ENCODE results near the gene CACNA1G. TPM values are rescaled to one million over a fixed set of nuclear protein-coding genes. Genes with fewer than 3 reads are reported as not detected.

The CACNA1G gene
- total RNA-seq, 3 donors from 2014 or later (not counting 1 experiment from before 2014, with no cell fraction given) = not detected

- Mint-ChIP-seq H3K27ac (no peak overlapping the region), H3K36me3 (no peaks in the 10 kb centered on the region), H3K4me3 (no peak overlapping the region), H3K9me3 (no peaks in the 10 kb centered on the region), H3K27me3 (ENCODE audit: low read depth in 2 of 2) (peaks cover 0 to 7% of the 10 kb centered on the region in 2 donors), H3K4me1 (no peaks in the 10 kb centered on the region)
- intact Hi-C loops (cut with micrococcal nuclease) = no loop called here
- Histone ChIP-seq H3K27me3 (ENCODE audit: control insufficient read depth, insufficient read depth, low read length) (no peaks in the 10 kb centered on the region), H3K4me3 (ENCODE audit: low read length) (no peak overlapping the region), H3K36me3 (ENCODE audit: control insufficient read depth, insufficient read depth, low read length) (no peaks in the 10 kb centered on the region), H3K27ac (ENCODE audit: low read length) (no peak overlapping the region), H3K9me3 (ENCODE audit: control insufficient read depth, insufficient read depth, low read length) (no peaks in the 10 kb centered on the region), H3K4me1 (ENCODE audit: control insufficient read depth, insufficient read depth, low read length) (no peaks in the 10 kb centered on the region)
- TF ChIP-seq CTCF (IDR thresholded peaks at IDR 0.05) = no peak
- 47% methylated on average over 4 of the region's 5 CpGs for WGBS (ENCODE audit: insufficient coverage)
- ATAC-seq (no peak), DNase-seq (no peak)
Observed at GRCh38 chr17:50598487-50598886, 38.0 kb downstream of the CACNA1G start.

GRCh38 chr17:50599606-50600005, 39.1 kb downstream of the CACNA1G start:
- Histone ChIP-seq H3K4me3 (ENCODE audit: low read length) (no peak overlapping the region), H3K4me1 (ENCODE audit: control insufficient read depth, insufficient read depth, low read length) (no peaks in the 10 kb centered on the region), H3K36me3 (ENCODE audit: control insufficient read depth, insufficient read depth, low read length) (no peaks in the 10 kb centered on the region), H3K9me3 (ENCODE audit: control insufficient read depth, insufficient read depth, low read length) (no peaks in the 10 kb centered on the region), H3K27me3 (ENCODE audit: control insufficient read depth, insufficient read depth, low read length) (no peaks in the 10 kb centered on the region), H3K27ac (ENCODE audit: low read length) (no peak overlapping the region)
- intact Hi-C loops (cut with micrococcal nuclease) = no loop called here
- no peak for TF ChIP-seq CTCF (IDR thresholded peaks at IDR 0.05)
- H3K27ac Mint-ChIP-seq = no peak overlapping the region
- WGBS (ENCODE audit: insufficient coverage) = 88% methylated on average over 15 of the region's 15 CpGs
- peaks cover 0 to 7% of the 10 kb centered on the region in 2 donors for H3K27me3 Mint-ChIP-seq (ENCODE audit: low read depth in 2 of 2)
- H3K4me3 Mint-ChIP-seq = no peak overlapping the region
- no peak for DNase-seq
- no peak for ATAC-seq
- no peaks in the 10 kb centered on the region for H3K4me1 Mint-ChIP-seq
- no peaks in the 10 kb centered on the region for H3K9me3 Mint-ChIP-seq
- H3K36me3 Mint-ChIP-seq = no peaks in the 10 kb centered on the region

GRCh38 chr17:50601823-50602375, 41.4 kb downstream of the CACNA1G start:
- Histone ChIP-seq H3K9me3 (ENCODE audit: control insufficient read depth, insufficient read depth, low read length) (no peaks in the 10 kb centered on the region), H3K27ac (ENCODE audit: low read length) (no peak overlapping the region), H3K36me3 (ENCODE audit: control insufficient read depth, insufficient read depth, low read length) (no peaks in the 10 kb centered on the region), H3K27me3 (ENCODE audit: control insufficient read depth, insufficient read depth, low read length) (no peaks in the 10 kb centered on the region), H3K4me3 (ENCODE audit: low read length) (no peak overlapping the region), H3K4me1 (ENCODE audit: control insufficient read depth, insufficient read depth, low read length) (no peaks in the 10 kb centered on the region)
- H3K36me3 Mint-ChIP-seq = no peaks in the 10 kb centered on the region
- H3K9me3 Mint-ChIP-seq = no peaks in the 10 kb centered on the region
- ATAC-seq (no peak), DNase-seq (no peak)
- H3K4me3 Mint-ChIP-seq = no peak overlapping the region
- H3K27ac Mint-ChIP-seq = no peak overlapping the region
- no peaks in the 10 kb centered on the region for H3K4me1 Mint-ChIP-seq
- intact Hi-C loops (cut with micrococcal nuclease) = no loop called here
- peaks cover 8 to 13% of the 10 kb centered on the region in 2 donors for H3K27me3 Mint-ChIP-seq (ENCODE audit: low read depth in 2 of 2)
- 72% methylated on average over 11 of the region's 13 CpGs for WGBS (ENCODE audit: insufficient coverage)
- TF ChIP-seq CTCF (IDR thresholded peaks at IDR 0.05) = no peak

- TF ChIP-seq CTCF (IDR thresholded peaks at IDR 0.05) = no peak
- Histone ChIP-seq H3K4me3 (ENCODE audit: low read length) (no peak overlapping the region), H3K27ac (ENCODE audit: low read length) (no peak overlapping the region), H3K27me3 (ENCODE audit: control insufficient read depth, insufficient read depth, low read length) (no peaks in the 10 kb centered on the region), H3K36me3 (ENCODE audit: control insufficient read depth, insufficient read depth, low read length) (no peaks in the 10 kb centered on the region), H3K4me1 (ENCODE audit: control insufficient read depth, insufficient read depth, low read length) (no peaks in the 10 kb centered on the region), H3K9me3 (ENCODE audit: control insufficient read depth, insufficient read depth, low read length) (no peaks in the 10 kb centered on the region)
- no peak for ATAC-seq
- no peaks in the 10 kb centered on the region for H3K4me1 Mint-ChIP-seq
- H3K36me3 Mint-ChIP-seq = no peaks in the 10 kb centered on the region
- intact Hi-C loops (cut with micrococcal nuclease) = no loop called here
- H3K27me3 Mint-ChIP-seq (ENCODE audit: low read depth in 2 of 2) = peaks cover 8 to 16% of the 10 kb centered on the region in 2 donors
- no peak for DNase-seq
- no peak overlapping the region for H3K4me3 Mint-ChIP-seq
- no peaks in the 10 kb centered on the region for H3K9me3 Mint-ChIP-seq
- H3K27ac Mint-ChIP-seq = no peak overlapping the region
- WGBS (ENCODE audit: insufficient coverage) = 88% methylated on average over 17 of the region's 18 CpGs
Observed at GRCh38 chr17:50602836-50603235, 42.3 kb downstream of the CACNA1G start.
